OCI-LY1 (cell line): ENCODE data around the gene HPCAL1.

ENCODE experiments used
- CTCF ChIP-seq: fragments of 200-600 bp; sonication (generic), shearing (Covaris generic); IDR thresholded peaks from 2 replicates; pipeline ENCODE4 v1.5.1; 2017; ENCODE audit warnings: mild to moderate bottlenecking, antibody characterized with exemption, low read length, moderate library complexity, mixed read lengths
- EZH2 ChIP-seq: fragments of 200-600 bp; sonication (generic), shearing (Covaris generic); IDR thresholded peaks from 2 replicates; pipeline ENCODE4 v1.8.0; 2017; ENCODE audit warnings: borderline replicate concordance, mixed run types, mild to moderate bottlenecking, antibody characterized with exemption, low read length, moderate library complexity, mixed read lengths

- TF ChIP-seq CTCF (no peak), EZH2 (no peak)
These were observed 97.9 kb downstream of the HPCAL1 start for GRCh38 chr2:10400568-10400977.
